HG03520 (cell line): ENCODE measurements around the gene VPS26C.

Experiments
- ATAC-seq: cut with Tn5 transposase; IDR thresholded peaks from one replicate; pipeline ENCODE4 v1.9.1; 2021; ENCODE audit warnings: mild to moderate bottlenecking, moderate library complexity; ENCODE audit not compliant: unreplicated experiment

Gene VPS26C

DNA sequence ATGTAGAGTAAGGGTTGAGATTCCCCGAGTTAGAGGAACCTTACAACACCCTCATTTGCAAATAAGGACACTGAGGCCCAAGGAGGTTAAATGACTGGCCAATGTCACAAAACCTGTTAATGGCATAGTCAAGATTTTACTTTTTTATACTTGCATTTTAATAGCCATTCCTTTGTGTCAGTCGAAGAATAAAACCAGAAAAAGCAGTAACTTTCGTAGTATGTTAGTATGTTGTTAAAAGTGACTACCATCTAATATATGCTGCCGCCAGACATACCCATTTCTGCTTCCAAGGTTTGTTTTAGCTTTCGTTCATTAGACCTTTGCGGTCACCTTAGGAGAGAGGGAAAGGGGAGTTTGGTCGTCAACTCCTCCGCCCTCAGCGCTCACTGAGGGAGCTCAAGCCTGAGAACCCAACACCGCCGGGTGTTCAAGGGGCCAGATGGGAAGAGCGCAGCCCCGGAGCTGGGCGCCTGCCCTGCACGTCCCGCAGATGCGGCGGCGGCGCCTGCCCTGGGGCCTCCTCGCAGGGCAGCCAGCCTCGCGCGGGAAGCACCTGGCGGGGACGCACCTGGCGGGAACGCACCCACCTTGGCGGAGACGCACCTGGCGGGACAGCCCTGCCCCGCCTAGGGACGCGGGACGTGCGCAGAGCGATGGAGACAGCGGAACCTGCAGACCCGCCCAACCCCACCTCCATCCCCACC is 466 bp downstream of the VPS26C start:
- peak; percentile 7 for ATAC-seq

DNA sequence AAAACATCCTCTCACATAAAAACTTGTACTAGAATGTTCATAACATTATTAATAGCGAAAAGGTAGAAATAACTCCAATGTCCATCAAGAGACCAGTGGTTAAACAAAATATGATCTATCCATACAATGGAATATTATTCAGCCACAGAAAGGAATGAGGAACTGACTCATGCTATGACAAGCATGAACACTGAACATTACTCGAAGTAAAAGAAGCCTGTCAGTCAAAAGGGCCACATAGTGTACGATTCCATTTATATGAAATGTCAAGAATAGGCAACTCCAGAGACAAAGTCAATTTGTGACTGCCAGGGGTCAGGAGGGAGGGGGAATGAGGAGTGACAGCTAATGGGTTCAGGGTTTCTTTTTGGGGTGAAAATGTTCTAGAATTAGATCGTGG is 2.3 kb downstream of the VPS26C start:
- ATAC-seq, result no peak

DNA sequence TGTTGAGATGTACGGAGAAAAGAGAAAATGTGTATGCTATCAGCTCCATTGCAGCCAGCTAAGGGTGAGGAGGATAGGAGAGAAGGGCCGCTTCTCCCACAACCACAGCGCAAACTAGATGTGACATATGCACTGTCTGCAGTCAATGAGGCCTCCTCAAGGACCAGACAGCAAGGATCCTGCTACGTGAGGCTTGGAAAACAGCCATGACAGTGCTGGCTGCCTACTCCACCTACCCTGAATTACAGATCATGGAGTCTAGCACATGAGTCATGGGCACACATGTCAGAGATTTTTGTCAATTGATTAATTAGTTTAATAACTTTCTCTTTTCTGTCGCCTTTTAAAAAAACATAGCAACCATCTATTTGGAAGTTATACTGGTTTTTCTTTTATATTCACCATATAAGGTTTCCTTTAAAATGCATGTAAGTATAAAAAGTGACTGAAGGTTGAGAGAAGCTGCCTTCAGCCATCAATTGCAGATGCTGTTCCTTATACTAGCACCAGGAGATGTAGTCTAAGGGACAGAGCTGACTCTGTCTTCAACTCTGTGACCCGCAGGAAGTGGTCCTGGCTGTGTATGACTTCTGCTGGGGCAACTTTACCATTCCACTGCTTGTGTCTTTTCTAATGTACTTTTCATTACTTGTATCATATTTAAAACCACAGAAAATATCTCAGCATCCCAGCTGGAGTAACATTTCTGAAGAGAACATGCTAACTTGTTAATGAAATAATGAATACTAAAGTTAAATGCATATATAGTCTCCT is 3.1 kb downstream of the VPS26C start:
- no peak for ATAC-seq

DNA sequence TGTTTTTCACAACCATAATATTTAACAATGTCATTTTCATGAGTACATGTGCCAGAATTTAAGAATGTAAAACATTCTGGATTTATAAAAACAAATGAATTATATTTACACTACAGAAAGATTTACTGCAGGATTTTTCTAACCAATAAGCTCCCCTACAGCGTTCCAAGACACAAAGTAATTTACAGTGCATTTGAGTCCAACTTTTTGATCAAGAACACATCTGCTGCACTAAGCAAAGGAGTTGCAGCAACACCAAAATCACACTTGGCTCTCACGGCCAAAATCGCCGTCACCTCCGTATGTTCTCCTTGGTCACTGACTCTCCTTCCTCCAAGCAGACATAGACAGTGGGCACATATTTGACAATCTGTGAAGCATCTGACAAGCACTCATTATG is 7.7 kb downstream of the VPS26C start:
- ATAC-seq, result no peak

DNA sequence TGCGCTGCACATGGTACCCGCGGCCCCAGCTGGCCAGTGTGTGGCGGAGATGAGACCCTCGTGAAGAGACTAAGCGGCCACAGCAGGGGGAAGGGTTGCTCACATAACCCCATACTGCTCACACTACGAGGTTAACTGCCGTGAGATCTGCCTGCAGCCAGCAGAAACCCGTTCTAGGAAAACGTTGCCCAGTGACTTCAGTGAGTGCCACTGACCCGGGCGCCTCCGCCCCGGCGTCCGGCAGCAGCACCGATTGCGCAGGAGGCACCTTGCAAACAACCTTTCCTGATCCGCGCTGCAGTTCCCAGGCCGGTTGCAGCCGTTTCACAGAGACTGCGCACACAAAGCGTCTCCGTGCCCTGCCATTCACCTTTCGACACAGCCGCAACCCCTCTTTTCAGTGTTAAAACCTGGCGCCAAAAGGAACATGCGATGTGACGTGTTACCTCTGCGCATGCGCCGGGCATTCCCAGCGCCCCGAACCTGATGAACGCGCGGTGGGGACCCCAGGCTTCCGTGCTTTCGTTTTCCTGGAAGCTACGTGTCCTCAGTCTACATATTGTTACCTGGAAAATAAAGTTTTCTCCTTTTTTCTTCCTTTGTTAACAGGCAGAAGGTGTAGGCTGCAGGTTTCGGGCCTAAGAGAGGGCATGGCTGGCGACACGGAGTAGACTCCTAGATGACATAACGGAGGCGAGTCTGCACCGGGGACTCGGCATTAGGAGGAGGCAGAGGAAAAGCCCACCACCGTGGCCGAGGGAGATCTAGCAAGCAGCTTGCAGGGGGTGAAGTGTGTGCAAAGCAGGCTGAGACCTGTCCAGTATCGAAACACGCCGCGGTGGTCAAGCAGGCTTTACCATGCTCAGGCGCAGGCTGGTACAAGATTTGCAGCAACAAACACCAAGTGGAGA is 8.9 kb downstream of the VPS26C start:
- peak; percentile 46 for ATAC-seq

DNA sequence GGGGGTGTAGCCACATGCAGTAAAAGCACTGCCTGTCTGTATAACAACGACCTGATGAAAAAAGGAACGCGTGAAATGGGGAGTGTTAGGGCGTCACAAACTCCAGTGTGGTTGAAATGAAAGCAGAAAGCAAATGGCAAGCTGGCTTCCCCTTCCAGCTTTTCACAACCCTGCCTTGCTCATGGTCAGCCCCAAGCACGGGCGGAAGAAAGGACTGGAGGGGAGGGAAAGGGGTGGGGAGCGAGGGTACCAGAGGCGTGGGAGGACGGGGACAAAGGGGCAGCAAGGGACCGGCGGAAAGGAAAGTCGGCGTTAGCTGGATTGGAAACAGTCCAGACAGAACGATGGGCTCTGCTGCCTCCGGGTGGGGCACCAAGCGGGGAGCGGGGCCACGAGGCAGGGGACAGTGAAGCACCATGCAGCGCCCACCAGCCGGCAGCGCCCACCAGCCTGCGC is 9.6 kb downstream of the VPS26C start:
- peak; percentile 33 for ATAC-seq

DNA sequence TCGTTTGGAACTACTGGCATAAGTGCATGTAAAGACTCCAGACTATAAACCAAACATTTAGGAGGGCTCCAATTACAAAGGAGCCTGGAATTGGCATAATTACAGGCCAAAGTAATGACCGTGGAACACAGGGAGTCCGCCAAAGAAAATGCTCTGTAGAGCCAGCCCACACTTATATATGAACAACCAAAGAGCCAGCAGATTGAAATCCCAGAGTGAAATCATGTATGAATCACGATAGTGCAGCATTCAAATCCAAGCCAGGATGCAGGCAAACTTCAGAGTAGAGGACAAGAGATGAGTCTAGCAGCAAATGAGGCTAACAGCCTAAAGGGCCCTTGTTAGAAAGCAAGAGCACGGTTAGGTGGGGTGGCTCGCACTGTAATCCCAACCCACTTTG is 13.1 kb downstream of the VPS26C start:
- no peak for ATAC-seq

DNA sequence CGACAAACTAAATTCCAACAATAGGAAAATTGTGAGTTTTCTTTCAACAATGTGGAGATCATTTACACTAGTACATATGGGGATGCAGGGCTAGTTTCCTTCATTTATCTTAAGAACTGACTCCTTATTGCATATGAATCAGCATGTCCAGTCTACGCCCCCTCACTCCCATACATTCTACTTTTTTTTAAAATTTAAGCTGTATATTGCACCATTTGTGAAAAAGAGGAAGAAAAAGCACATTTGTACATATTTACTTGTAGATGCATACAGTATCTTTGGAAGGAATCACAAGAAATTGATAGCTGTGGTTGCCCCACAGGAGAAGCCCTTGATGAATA is 15.9 kb downstream of the VPS26C start:
- ATAC-seq, result no peak

DNA sequence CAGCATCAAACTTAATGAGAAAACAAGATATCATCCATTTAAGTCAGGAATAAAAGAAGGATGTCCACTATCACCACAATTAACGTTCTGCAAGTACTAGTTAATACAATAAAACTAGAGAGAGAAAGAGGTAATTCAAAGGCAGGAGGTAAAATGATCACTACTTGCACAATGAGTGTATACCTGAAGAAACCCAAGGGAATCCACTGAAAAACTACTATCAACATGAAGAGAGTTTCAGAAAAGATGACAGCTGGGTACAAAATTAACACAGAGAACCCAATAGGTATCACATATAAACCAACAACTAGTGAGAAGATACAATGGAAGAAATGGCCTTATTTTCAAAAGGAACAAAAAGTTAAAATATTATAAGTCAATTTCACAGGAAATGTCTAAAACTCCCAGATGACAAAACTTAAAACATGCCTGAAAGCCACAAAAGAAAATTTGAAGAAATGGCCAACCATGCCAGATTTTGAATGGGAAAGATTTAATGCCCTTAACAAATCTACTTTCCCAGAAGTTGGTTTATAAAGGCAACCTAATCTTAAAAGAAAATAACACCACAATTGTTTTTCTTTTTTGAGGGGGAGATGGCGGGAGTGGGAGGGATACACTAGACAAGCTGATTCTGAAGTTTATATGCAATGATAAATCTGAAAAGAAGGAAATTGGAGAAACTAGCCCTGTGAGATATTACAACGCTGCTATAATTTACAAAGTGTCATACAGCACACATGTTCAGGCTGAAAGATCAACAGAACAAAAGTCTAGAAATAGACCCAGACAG is 17.8 kb downstream of the VPS26C start:
- ATAC-seq, result no peak

DNA sequence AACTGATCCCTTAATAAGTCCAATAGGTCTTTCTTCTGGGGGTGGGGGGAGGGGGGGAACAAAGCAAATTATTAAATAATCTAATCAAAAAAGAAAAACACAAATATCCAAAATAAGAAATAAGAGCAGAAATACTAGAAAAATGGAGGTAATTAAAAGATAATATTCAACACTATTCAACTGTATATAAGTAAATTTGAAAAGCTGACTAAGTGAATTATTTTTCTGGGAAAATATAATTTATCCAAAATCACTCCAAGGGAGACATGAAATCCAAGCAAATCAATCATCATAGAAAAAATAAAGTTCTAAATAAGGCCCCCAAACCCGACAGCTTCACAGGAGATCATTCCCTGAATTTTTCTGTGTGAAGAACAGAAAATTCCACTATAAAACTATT is 18.8 kb downstream of the VPS26C start:
- no peak for ATAC-seq

DNA sequence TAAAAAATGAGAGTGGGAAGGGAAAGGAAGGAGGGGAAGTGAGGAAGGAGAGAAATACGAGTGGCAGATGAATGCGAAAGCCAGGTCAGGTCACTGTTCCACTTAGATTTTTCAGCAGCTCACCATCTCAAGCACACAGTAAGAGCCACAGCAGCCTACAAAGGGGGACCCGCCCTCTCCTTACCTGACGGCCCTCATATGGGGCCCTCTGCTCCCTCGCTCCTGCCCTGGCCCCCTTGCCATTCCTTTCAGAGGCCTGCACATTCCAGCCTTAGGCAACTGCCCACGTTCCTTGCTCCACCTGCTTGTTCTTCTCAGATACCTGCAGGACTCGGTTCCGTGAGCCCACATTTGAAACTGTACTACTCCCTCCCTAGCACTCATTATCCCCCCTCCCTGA is 22.0 kb downstream of the VPS26C start:
- no peak for ATAC-seq

DNA sequence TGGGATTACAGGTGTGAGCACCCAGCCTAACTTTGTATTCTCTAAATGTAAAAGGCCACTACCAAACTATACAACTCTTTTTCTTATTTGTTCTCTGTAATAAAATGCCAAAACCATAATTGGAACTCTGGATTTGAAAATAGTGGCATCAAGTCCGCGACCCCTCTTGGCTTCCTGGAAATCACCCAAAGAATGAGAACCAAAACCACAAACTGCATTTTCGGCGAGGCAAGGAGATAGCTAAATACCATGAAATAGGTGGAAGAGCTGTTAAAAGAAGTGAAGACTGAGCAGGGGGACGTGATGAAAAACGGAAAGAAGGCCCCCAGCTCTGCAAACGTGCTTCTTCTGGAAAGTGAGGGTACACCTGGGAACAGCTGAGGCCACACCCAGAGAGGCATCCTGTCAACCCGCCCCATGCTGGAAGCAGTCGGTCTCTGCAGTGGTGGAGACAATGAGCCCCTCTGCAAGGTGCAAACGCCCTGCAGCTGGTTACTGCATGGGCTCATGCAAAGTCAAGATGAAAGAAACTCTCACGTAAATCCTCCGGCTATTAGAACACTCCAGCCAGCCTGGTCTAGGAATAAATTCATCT is 22.5 kb downstream of the VPS26C start:
- ATAC-seq, result no peak

DNA sequence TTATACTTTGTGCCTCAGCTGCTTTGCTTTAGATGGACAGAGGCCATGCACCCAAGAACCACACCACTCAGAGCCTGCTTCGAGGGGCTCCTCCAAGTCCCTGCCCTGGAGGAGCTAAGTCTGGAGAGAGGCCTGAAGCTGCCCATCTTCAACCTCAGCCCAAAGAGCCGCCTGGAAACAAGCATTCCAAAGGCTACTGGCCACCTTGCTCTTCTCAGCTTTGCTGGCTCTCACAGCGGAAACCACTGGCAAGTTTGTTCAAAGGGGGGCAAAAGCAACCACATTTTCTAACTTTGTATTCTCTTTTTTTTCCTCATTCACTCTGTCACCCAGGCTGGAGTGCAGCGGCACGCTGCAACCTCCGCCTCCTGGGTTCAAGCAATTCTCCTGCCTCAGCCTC is 23.2 kb downstream of the VPS26C start:
- ATAC-seq, result no peak

DNA sequence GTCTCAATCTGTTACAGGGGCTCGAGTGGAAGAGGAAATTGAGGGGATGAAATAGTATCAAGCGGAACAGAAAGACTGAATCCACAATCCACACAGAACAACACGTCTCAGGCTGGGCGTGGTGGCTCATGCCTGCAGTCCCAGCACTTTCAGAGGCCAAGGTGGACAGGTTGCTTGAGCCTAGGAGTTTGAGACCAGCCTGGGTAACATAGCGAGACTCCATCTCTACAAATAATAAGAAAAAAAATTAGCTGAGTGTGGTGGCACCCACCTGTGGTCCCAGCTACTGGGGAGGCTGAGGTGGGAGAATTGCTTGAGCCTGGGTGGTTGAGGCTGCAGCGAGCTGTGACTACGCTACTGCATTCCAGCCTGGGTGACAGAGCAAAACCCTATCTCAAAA is 25.7 kb downstream of the VPS26C start:
- ATAC-seq, result no peak

DNA sequence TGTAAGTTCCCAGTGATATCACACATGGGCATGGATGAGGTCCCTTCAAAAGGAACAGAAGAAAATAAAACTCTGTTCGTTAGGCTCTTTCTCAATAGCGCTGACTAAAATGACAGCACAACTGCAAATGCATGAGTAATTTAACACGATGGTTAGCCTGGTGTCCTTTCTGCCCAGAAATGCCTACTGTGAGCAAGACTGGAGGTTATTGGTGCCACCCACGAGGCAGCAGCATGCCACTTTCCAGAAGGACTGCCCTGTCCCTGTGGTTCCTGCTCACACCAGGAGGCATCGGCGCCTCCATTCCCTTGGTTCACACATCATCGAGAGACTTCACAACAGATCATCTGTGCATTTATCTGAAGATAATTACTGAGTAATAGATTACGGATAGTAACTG is 26.2 kb downstream of the VPS26C start:
- ATAC-seq, result no peak

DNA sequence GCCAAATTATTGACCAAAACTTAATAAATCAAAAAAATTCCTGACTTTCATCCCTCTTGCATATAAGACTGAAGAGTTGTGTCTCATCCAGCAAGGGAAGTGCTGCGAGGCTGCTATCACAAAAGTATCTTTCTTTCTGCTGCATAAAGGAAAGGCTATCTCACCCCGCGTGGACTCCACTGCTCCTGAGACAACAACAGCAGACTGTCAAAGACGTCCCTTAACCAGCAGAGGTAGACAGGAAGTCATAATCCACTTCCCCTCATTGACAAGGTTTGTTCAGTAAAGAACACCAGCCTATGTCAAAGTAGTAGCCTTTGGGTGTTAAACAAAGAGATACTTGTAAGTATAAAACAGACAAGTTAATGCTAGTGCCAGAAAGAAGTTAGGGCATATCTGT is 29.4 kb downstream of the VPS26C start:
- no peak for ATAC-seq

DNA sequence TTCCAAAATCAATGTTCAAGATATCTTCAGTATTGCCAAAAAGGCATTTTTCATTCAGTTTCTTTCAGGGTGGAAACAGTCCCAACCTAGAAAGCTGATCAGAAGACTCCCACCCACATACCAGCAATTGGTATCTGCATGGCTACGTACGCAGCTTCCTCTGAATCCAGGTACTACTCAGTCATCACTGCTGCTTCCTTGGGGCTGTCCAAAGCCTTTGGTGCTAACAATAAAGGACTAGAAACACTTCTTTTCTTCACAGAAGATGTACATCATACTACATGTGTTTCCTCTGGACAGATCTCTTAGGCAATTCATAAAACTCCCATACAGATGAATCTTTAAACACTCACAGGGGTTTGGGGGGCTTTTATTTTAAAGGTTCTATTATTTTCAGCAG is 29.8 kb downstream of the VPS26C start:
- ATAC-seq, result no peak

DNA sequence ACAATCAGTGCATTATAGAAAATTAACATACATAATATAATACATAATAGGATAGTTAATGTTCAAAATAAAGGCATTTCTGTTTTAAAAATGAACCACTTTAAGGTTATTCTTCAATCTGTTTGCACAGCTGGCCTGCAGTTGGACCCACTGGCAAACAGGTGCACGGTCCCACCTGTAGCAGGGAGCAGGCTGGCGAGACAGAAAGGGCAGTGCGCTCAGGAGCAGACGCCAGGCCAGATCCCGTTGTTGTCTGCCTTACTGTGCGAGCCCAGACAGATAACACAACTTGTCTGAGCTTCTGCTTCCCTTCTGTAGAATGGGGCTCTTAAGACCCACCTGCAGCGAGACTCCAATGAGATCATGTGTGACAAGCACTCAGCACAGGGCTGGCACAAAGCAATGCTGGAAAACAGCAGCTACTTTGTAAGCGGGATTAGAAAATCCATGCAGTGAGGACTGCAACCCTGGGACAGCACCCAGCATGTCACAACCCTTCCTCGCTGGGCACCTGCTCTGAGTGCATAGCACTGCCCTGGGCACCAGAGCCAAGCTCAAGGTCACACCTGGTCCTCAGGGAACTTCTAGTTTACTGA is 33.5 kb downstream of the VPS26C start:
- no peak for ATAC-seq

DNA sequence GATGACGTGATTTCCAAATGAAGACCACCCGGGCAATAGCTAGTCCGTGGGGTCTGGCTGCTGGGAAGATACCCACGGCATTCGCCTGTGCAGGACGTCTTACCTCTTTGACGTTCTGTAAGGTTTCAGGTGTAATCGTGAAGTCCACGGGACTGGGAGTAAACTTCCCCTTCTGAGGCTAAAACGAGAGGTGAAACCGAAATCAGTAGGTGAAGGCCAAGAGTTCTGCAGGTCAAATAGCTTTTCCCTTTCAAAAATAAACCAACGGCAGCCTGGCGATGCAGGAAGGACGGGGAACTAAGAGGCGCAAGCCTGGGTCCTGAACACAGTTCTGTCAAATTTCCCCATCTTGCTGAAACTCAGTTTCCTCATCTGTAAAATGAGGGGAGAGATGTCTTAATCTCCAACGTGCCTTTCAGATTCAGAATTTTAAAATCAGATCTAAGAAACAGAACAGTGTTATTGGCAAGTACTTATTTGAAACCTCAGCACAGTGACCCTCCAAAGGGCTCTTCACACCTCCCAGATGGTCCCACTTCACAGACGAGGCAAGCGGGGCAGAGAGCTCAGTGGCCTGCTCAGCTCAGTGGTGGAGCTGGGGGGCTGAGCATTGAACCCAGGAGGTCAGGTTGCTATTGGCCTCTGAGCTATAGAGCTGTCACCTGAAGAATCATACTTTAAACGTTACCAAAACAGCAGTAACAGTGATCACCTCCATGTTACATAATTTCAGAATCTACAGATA is 34.7 kb downstream of the VPS26C start:
- peak; percentile 53 for ATAC-seq
